PC-3 (cell line): ENCODE results near the gene C1QC. TPM values are rescaled to one million over a fixed set of nuclear protein-coding genes. Genes with fewer than 3 reads are reported as not detected.
A peak's percentile ranks its signal among the peaks of the same experiment; 100 is the strongest.

Experiments
- ATAC-seq: fragments of 200-7000 bp; cut with Tn5 transposase; 2 replicates; pipeline ENCODE4 v1.9.1; 2020; ENCODE audit warnings: mild to moderate bottlenecking, moderate library complexity
- BruUV-seq: library from RNA; stranded (reverse); fragments of 400-500 nt; replicated peaks from 2 replicates; lab custom pipeline; 2021; lab: Mats Ljungman, UMichigan
- CTCF ChIA-PET: fragments of 300-600 bp; sonication (Branson Sonifier 250); formaldehyde crosslinking; loops from one replicate; lab custom pipeline; 2022; ENCODE audit warnings: antibody characterized with exemption; lab: Charles Lee
- POLR2A ChIA-PET: fragments of 300-600 bp; sonication (Branson Sonifier 250); formaldehyde crosslinking; loops from one replicate; lab custom pipeline; 2022; ENCODE audit warnings: antibody characterized with exemption; ENCODE audit not compliant: unreplicated experiment; lab: Charles Lee
- DNase-seq: peaks from one replicate; pipeline ENCODE4 v3.0.0-alpha.2; 2015
- H2AFZ ChIP-seq: fragments of 300-600 bp; sonication (generic); 2 replicates; pipeline ENCODE4 v1.6.0; 2016; ENCODE audit warnings: antibody characterized with exemption, low read length
- H3F3A ChIP-seq: fragments of 300-600 bp; sonication (generic); one replicate; pipeline ENCODE4 v1.6.0; 2017; ENCODE audit warnings: antibody characterized with exemption, low read length, control low read depth, mild to moderate bottlenecking; ENCODE audit not compliant: unreplicated experiment
- H3K27ac ChIP-seq: fragments of 300-600 bp; sonication (generic); 2 replicates; pipeline ENCODE4 v1.5.1; 2016; ENCODE audit warnings: mild to moderate bottlenecking, low read length
- H3K27me3 ChIP-seq: fragments of 300-600 bp; sonication (generic); 2 replicates; pipeline ENCODE4 v1.6.1; 2016; ENCODE audit warnings: low read length, mixed read lengths
- H3K36me3 ChIP-seq: fragments of 300-600 bp; sonication (generic); 2 replicates; pipeline ENCODE4 v1.6.1; 2016; ENCODE audit warnings: low read depth, mixed run types, low read length, mixed read lengths
- H3K4me1 ChIP-seq: fragments of 300-600 bp; sonication (generic); 2 replicates; pipeline ENCODE4 v1.5.1; 2016; ENCODE audit warnings: low read length; ENCODE audit not compliant: insufficient read depth
- H3K4me2 ChIP-seq: fragments of 300-600 bp; sonication (generic); 2 replicates; pipeline ENCODE4 v1.6.0; 2016; ENCODE audit warnings: low read length
- H3K4me3 ChIP-seq: fragments of 300-600 bp; sonication (generic); 2 replicates; pipeline ENCODE4 v1.5.1; 2016; ENCODE audit warnings: mild to moderate bottlenecking, low read length, mixed read lengths
- H3K79me2 ChIP-seq: fragments of 300-600 bp; sonication (generic); 2 replicates; pipeline ENCODE4 v1.6.1; 2017; ENCODE audit warnings: low read length, mixed read lengths
- H3K9ac ChIP-seq: fragments of 300-600 bp; sonication (generic); 2 replicates; pipeline ENCODE4 v1.6.0; 2016; ENCODE audit warnings: mild to moderate bottlenecking, low read length
- H3K9me2 ChIP-seq: fragments of 300-600 bp; sonication (generic); replicated peaks from 2 replicates; pipeline ENCODE4 v1.6.1; 2016; ENCODE audit warnings: mixed run types, low read length, mixed read lengths
- H3K9me3 ChIP-seq: fragments of 300-600 bp; sonication (generic); 2 replicates; pipeline ENCODE4 v1.6.1; 2016; ENCODE audit warnings: low read length, mixed read lengths
- H4K20me1 ChIP-seq: fragments of 300-600 bp; sonication (generic); 2 replicates; pipeline ENCODE4 v1.6.1; 2016; ENCODE audit warnings: low read length, mixed read lengths
- CTCF ChIP-seq: fragments of 300-600 bp; sonication (generic); conservative IDR thresholded peaks from 2 replicates; pipeline ENCODE4 v1.5.1; 2017; ENCODE audit warnings: antibody characterized with exemption, low read depth, mild to moderate bottlenecking, low read length
- EZH2 ChIP-seq: fragments of 300-600 bp; sonication (generic); IDR thresholded peaks from one replicate; pipeline ENCODE4 v1.6.1; 2017; ENCODE audit warnings: antibody characterized with exemption, mild to moderate bottlenecking, low read length; ENCODE audit not compliant: unreplicated experiment
- EZH2phosphoT487 ChIP-seq: fragments of 300-600 bp; sonication (generic); IDR thresholded peaks from 2 replicates; pipeline ENCODE4 v1.6.1; 2018; ENCODE audit warnings: mild to moderate bottlenecking, antibody characterized with exemption, low read length, borderline replicate concordance
- intact Hi-C: fragments of 100-400 bp; cut with micrococcal nuclease; formaldehyde crosslinking; loops from 2 replicates; pipeline ENCODE4 v1.9.0; 2023
- total RNA-seq: library from RNA; depleted of rRNA; stranded (reverse); fragments of >200 nt; gene quantifications from 2 replicates; pipeline ENCODE4 v1.2.3, GENCODE V29; 2014

C1QC gene
- total RNA-seq, 1 experiment from 2014 or later = not detected

DNA sequence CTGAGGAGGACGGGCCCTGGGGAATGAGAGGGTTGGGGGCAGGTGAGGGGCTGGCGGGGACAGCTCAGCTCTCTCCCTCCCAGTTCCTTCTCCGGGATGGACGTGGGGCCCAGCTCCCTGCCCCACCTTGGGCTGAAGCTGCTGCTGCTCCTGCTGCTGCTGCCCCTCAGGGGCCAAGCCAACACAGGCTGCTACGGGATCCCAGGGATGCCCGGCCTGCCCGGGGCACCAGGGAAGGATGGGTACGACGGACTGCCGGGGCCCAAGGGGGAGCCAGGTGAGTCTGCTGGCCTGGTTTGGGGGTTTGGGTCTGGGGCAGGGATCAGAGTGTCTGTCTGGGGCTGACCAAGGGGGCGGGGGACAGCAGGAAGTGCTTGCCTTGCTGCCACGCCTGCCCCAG, 495 bp downstream of the C1QC start:
- peaks cover 15% of the 10 kb centered on the region for H3K4me1 ChIP-seq
- no peak for DNase-seq
- CTCF ChIA-PET = no interaction called here
- no peaks in the 10 kb centered on the region for H3F3A ChIP-seq
- no peak overlapping the region for H3K27ac ChIP-seq
- no peak overlapping the region for H3K4me2 ChIP-seq
- no peaks in the 10 kb centered on the region for H3K36me3 ChIP-seq
- H3K9ac ChIP-seq = no peak overlapping the region
- POLR2A ChIA-PET = no interaction called here
- no peak overlapping the region for H3K4me3 ChIP-seq
- no TSS peak for BruUV-seq
- TF ChIP-seq EZH2phosphoT487 = no peak
- no peak for TF ChIP-seq EZH2
- no peak for TF ChIP-seq CTCF
- H3K79me2 ChIP-seq = no peaks in the 10 kb centered on the region
- H3K9me2 ChIP-seq = no peaks in the 10 kb centered on the region
- no peaks in the 10 kb centered on the region for H4K20me1 ChIP-seq
- no peak for ATAC-seq
- no peak overlapping the region for H2AFZ ChIP-seq
- H3K9me3 ChIP-seq = no peaks in the 10 kb centered on the region
- intact Hi-C loops = no loop called here
- no peaks in the 10 kb centered on the region for H3K27me3 ChIP-seq

- H3K9me2 ChIP-seq = no peaks in the 10 kb centered on the region
- H3K4me2 ChIP-seq = peak overlapping the region; percentile 52
- no peaks in the 10 kb centered on the region for H3F3A ChIP-seq
- H3K9ac ChIP-seq = no peak overlapping the region
- no peaks in the 10 kb centered on the region for H3K9me3 ChIP-seq
- no peak overlapping the region for H2AFZ ChIP-seq
- no peak overlapping the region for H3K4me3 ChIP-seq
- DNase-seq (no peak), ATAC-seq (no peak)
- intact Hi-C loops = no loop called here
- ChIA-PET POLR2A (interaction anchor here (0.6 kb wide), 1 partner anchor 9 kb away, joined by 3 read pairs; no protein-coding TSS in a partner anchor), CTCF (no interaction called here)
- no peak overlapping the region for H3K27ac ChIP-seq
- H3K27me3 ChIP-seq = no peaks in the 10 kb centered on the region
- no peaks in the 10 kb centered on the region for H4K20me1 ChIP-seq
- TF ChIP-seq EZH2 = no peak
- TF ChIP-seq EZH2phosphoT487 = no peak
- no peak for TF ChIP-seq CTCF
- peaks cover 15% of the 10 kb centered on the region for H3K4me1 ChIP-seq
- no peaks in the 10 kb centered on the region for H3K79me2 ChIP-seq
- no peaks in the 10 kb centered on the region for H3K36me3 ChIP-seq
- no TSS peak for BruUV-seq
These were observed 2.5 kb downstream of the C1QC start for GRCh38 chr1:22645931-22646330.

DNA sequence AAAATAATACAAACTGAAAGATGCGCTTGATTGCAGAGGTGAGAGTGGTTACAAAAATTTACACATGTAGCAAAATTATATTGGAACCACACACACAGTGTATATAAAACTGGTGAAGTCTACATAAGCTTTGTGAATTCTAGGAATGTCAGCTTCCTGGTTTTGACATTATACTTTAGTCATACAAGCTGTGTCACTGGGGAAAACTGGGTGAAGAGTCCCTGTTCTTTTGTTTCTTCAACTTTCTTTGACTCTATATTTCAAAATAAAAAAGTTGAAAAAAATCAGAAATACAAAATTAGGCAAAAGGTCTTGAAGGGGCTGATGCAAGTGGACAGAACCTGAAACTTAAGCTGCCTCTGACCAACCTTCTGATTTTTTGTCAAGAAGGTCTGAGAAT, 3.0 kb downstream of the C1QC start:
- peak overlapping the region; percentile 52 for H3K4me2 ChIP-seq
- H4K20me1 ChIP-seq = no peaks in the 10 kb centered on the region
- H2AFZ ChIP-seq = no peak overlapping the region
- no peaks in the 10 kb centered on the region for H3K9me3 ChIP-seq
- TF ChIP-seq EZH2 (no peak), EZH2phosphoT487 (no peak), CTCF (no peak)
- no peak overlapping the region for H3K27ac ChIP-seq
- no peaks in the 10 kb centered on the region for H3K27me3 ChIP-seq
- no peaks in the 10 kb centered on the region for H3F3A ChIP-seq
- H3K4me1 ChIP-seq = peaks cover 15% of the 10 kb centered on the region
- no peaks in the 10 kb centered on the region for H3K79me2 ChIP-seq
- ATAC-seq (no peak), DNase-seq (peak; percentile 52)
- BruUV-seq = no TSS peak
- no peak overlapping the region for H3K9ac ChIP-seq
- H3K9me2 ChIP-seq = no peaks in the 10 kb centered on the region
- no peaks in the 10 kb centered on the region for H3K36me3 ChIP-seq
- H3K4me3 ChIP-seq = no peak overlapping the region
- CTCF ChIA-PET = no interaction called here
- POLR2A ChIA-PET = interaction anchor here (0.6 kb wide), 1 partner anchor 9 kb away, joined by 3 read pairs; no protein-coding TSS in a partner anchor
- intact Hi-C loops = no loop called here
